ENCODE data around the gene GLUD1.
"Not testable (repeated sequence)": the region's sequence is repeated elsewhere in the genome, so short reads cannot be mapped to it uniquely, and the experiment has no call there.

GLUD1 gene

DNA sequence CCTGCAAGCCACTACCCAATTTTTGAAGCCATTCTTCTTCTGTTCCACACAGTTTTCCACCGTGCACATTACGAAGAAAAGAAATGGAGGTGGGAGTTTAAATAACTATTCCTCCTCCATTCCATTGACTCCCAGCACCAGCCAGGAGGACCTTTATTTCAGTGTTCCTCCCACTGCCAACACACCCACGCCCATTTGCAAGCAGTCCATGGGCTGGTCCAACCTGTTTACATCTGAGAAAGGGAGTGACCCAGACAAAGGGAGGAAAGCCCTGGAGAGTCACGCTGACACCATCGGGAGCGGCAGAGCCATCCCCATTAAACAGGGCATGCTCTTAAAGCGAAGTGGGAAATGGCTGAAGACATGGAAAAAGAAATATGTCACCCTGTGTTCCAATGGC is 86.3 kb downstream of the GLUD1 start:
- not testable (repeated sequence) for H3K4ac ChIP-seq (ENCODE audit: low read depth in 1 of 2, low read length in 2 of 2); H3K4me1 ChIP-seq (ENCODE audit: control insufficient read depth, insufficient read depth, low read depth, low read length); H2BK12ac ChIP-seq (ENCODE audit: low read length in 2 of 2); H3K4me2 ChIP-seq (ENCODE audit: low read length, poor library complexity, severe bottlenecking); H3K36me3 ChIP-seq (ENCODE audit: control insufficient read depth in 1 of 2, insufficient read depth in 2 of 2, low read depth in 1 of 2, low read length in 2 of 2); H3K4me3 ChIP-seq (ENCODE audit: insufficient read depth in 1 of 2, low read depth in 1 of 2, low read length in 2 of 2); H3K23ac ChIP-seq (ENCODE audit: low read length in 2 of 2); H2BK5ac ChIP-seq (ENCODE audit: low read depth, low read length, poor library complexity, severe bottlenecking); H2BK120ac ChIP-seq (ENCODE audit: low read depth, low read length); H3K14ac ChIP-seq (ENCODE audit: low read length in 2 of 2); H3K18ac ChIP-seq (ENCODE audit: low read depth in 1 of 2, low read length in 2 of 2); H3K27ac ChIP-seq (ENCODE audit: low read length, poor library complexity, severe bottlenecking); H3K27me3 ChIP-seq (ENCODE audit: control insufficient read depth in 1 of 2, insufficient read depth in 1 of 2, low read length in 2 of 2); DNase-seq; H2BK15ac ChIP-seq (ENCODE audit: low read depth, poor library complexity, severe bottlenecking); H4K91ac ChIP-seq (ENCODE audit: low read length); H2AK5ac ChIP-seq (ENCODE audit: low read length, severe bottlenecking); H3K9me3 ChIP-seq (ENCODE audit: control insufficient read depth, low read length); H4K8ac ChIP-seq (ENCODE audit: low read length); H3K9ac ChIP-seq (ENCODE audit: low read length); H2AFZ ChIP-seq (ENCODE audit: low read depth, low read length); H3K79me1 ChIP-seq (replicated peaks; ENCODE audit: low read length, poor library complexity, severe bottlenecking)
- WGBS: 98% methylated on average over 3 of the region's 7 CpGs

DNA sequence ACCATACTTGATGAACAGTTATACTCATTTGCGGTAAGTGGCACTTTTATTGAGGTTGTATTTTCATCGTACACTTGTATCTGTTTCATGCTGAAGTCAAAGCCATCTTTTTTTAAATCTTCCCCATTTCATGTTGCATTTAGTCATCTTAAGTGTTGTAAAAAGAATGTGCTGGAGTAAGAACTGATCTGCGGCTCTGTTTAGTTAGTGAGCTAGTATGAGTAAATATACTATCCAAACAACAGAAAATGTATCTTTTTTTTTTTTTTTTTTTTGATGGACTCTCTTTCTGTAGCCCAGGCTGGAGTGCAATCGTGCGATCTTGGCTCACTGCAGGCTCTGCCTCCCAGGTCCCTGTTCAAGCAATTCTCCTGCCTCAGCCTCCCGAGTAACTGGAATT is 87.0 kb downstream of the GLUD1 start:
- not testable (repeated sequence) for H4K91ac ChIP-seq (ENCODE audit: low read length); DNase-seq; H3K27me3 ChIP-seq (ENCODE audit: control insufficient read depth in 1 of 2, insufficient read depth in 1 of 2, low read length in 2 of 2); H3K4me1 ChIP-seq (ENCODE audit: control insufficient read depth, insufficient read depth, low read depth, low read length); H3K14ac ChIP-seq (ENCODE audit: low read length in 2 of 2); H3K79me1 ChIP-seq (replicated peaks; ENCODE audit: low read length, poor library complexity, severe bottlenecking); H2BK120ac ChIP-seq (ENCODE audit: low read depth, low read length); H2AFZ ChIP-seq (ENCODE audit: low read depth, low read length); H3K4ac ChIP-seq (ENCODE audit: low read depth in 1 of 2, low read length in 2 of 2); H3K4me2 ChIP-seq (ENCODE audit: low read length, poor library complexity, severe bottlenecking); H4K8ac ChIP-seq (ENCODE audit: low read length); H3K9me3 ChIP-seq (ENCODE audit: control insufficient read depth, low read length); H3K23ac ChIP-seq (ENCODE audit: low read length in 2 of 2); H3K36me3 ChIP-seq (ENCODE audit: control insufficient read depth in 1 of 2, insufficient read depth in 2 of 2, low read depth in 1 of 2, low read length in 2 of 2); H2BK5ac ChIP-seq (ENCODE audit: low read depth, low read length, poor library complexity, severe bottlenecking); H2AK5ac ChIP-seq (ENCODE audit: low read length, severe bottlenecking); H3K27ac ChIP-seq (ENCODE audit: low read length, poor library complexity, severe bottlenecking); H2BK12ac ChIP-seq (ENCODE audit: low read length in 2 of 2); H2BK15ac ChIP-seq (ENCODE audit: low read depth, poor library complexity, severe bottlenecking); H3K4me3 ChIP-seq (ENCODE audit: insufficient read depth in 1 of 2, low read depth in 1 of 2, low read length in 2 of 2); H3K18ac ChIP-seq (ENCODE audit: low read depth in 1 of 2, low read length in 2 of 2); H3K9ac ChIP-seq (ENCODE audit: low read length)
- WGBS: 100% methylated on average over 1 of the region's 6 CpGs

DNA sequence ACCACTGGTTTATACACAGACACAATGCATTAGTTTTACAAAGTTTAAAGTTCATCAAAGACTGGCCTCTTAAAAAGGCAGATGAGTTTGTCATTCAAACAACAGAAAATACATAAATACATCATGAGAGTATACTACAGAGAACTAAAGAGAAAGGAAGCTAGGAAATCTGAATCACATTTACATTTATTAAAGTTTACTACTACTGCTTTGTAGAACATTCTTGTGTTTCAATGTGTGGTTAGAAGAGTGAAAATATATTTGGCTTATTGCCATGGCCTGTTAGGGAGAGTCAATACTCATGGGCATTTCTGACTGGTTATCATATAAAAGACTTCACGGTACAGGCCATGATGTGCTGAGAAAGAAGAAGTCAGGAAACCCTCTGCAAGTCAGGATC is 87.5 kb downstream of the GLUD1 start:
- not testable (repeated sequence) for H2BK5ac ChIP-seq (ENCODE audit: low read depth, low read length, poor library complexity, severe bottlenecking); H3K9ac ChIP-seq (ENCODE audit: low read length); H3K27me3 ChIP-seq (ENCODE audit: control insufficient read depth in 1 of 2, insufficient read depth in 1 of 2, low read length in 2 of 2); H3K4me1 ChIP-seq (ENCODE audit: control insufficient read depth, insufficient read depth, low read depth, low read length); DNase-seq; H2AFZ ChIP-seq (ENCODE audit: low read depth, low read length); H4K91ac ChIP-seq (ENCODE audit: low read length); H2BK12ac ChIP-seq (ENCODE audit: low read length in 2 of 2); H2BK120ac ChIP-seq (ENCODE audit: low read depth, low read length); H3K9me3 ChIP-seq (ENCODE audit: control insufficient read depth, low read length); H3K14ac ChIP-seq (ENCODE audit: low read length in 2 of 2); H3K27ac ChIP-seq (ENCODE audit: low read length, poor library complexity, severe bottlenecking); H3K4me2 ChIP-seq (ENCODE audit: low read length, poor library complexity, severe bottlenecking); H3K4me3 ChIP-seq (ENCODE audit: insufficient read depth in 1 of 2, low read depth in 1 of 2, low read length in 2 of 2); H2AK5ac ChIP-seq (ENCODE audit: low read length, severe bottlenecking); H3K23ac ChIP-seq (ENCODE audit: low read length in 2 of 2); H4K8ac ChIP-seq (ENCODE audit: low read length); H3K18ac ChIP-seq (ENCODE audit: low read depth in 1 of 2, low read length in 2 of 2); H3K36me3 ChIP-seq (ENCODE audit: control insufficient read depth in 1 of 2, insufficient read depth in 2 of 2, low read depth in 1 of 2, low read length in 2 of 2); H2BK15ac ChIP-seq (ENCODE audit: low read depth, poor library complexity, severe bottlenecking); H3K79me1 ChIP-seq (replicated peaks; ENCODE audit: low read length, poor library complexity, severe bottlenecking); H3K4ac ChIP-seq (ENCODE audit: low read depth in 1 of 2, low read length in 2 of 2)
- no CpG with 5 or more reads among the region's 1 CpG for WGBS

DNA sequence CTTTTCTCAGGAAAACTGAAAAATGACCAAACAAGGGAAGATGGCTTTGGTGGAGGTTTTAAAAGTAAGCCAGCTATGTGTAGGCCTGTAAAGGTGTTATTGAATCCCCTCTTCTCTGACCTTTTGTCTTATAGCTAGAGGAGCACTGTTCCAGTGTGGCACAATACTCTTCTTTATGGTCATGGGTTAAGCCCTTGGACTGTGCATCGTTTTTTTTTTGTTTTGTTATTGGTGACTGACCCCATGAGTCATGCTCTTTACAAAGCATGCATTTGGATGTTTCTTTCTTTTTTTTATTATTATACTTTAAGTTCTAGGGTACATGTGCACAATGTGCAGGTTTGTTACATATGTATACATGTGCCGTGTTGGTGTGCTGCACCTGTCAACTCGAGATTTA is 94.2 kb downstream of the GLUD1 start:
- no peak overlapping the region for H3K9ac ChIP-seq (ENCODE audit: low read length)
- H3K4me2 ChIP-seq (ENCODE audit: low read length, poor library complexity, severe bottlenecking): no peak overlapping the region
- WGBS: no CpG with 5 or more reads among the region's 3 CpGs
- H3K14ac ChIP-seq (ENCODE audit: low read length in 2 of 2): no peak overlapping the region
- H3K27me3 ChIP-seq (ENCODE audit: control insufficient read depth in 1 of 2, insufficient read depth in 1 of 2, low read length in 2 of 2): no peaks in the 10 kb centered on the region
- no peak overlapping the region for H2BK12ac ChIP-seq (ENCODE audit: low read length in 2 of 2)
- DNase-seq: peak; percentile 57
- no peak overlapping the region for H3K4ac ChIP-seq (ENCODE audit: low read depth in 1 of 2, low read length in 2 of 2)
- no peak overlapping the region for H2BK120ac ChIP-seq (ENCODE audit: low read depth, low read length)
- peaks cover 0 to 8% of the 10 kb centered on the region in 2 experiments for H3K36me3 ChIP-seq (ENCODE audit: control insufficient read depth in 1 of 2, insufficient read depth in 2 of 2, low read depth in 1 of 2, low read length in 2 of 2)
- no peak overlapping the region for H4K91ac ChIP-seq (ENCODE audit: low read length)
- H3K4me3 ChIP-seq (ENCODE audit: insufficient read depth in 1 of 2, low read depth in 1 of 2, low read length in 2 of 2): no peak overlapping the region
- no peak overlapping the region for H2BK5ac ChIP-seq (ENCODE audit: low read depth, low read length, poor library complexity, severe bottlenecking)
- no peak overlapping the region for H4K8ac ChIP-seq (ENCODE audit: low read length)
- H2BK15ac ChIP-seq (ENCODE audit: low read depth, poor library complexity, severe bottlenecking): no peak overlapping the region
- H3K27ac ChIP-seq (ENCODE audit: low read length, poor library complexity, severe bottlenecking): no peak overlapping the region
- H3K23ac ChIP-seq (ENCODE audit: low read length in 2 of 2): no peak overlapping the region
- H3K18ac ChIP-seq (ENCODE audit: low read depth in 1 of 2, low read length in 2 of 2): no peak overlapping the region
- H2AFZ ChIP-seq (ENCODE audit: low read depth, low read length): no peak overlapping the region
- H2AK5ac ChIP-seq (ENCODE audit: low read length, severe bottlenecking): no peak overlapping the region
- no peaks in the 10 kb centered on the region for H3K4me1 ChIP-seq (ENCODE audit: control insufficient read depth, insufficient read depth, low read depth, low read length)
- no peaks in the 10 kb centered on the region for H3K9me3 ChIP-seq (ENCODE audit: control insufficient read depth, low read length)
- no peaks in the 10 kb centered on the region for H3K79me1 ChIP-seq (replicated peaks; ENCODE audit: low read length, poor library complexity, severe bottlenecking)

Data from mesenchymal stem cell (in vitro differentiated cells and primary cell).